Measurements from ENCODE around the gene TBXA2R. TPM values are rescaled to one million over a fixed set of nuclear protein-coding genes. Genes with fewer than 3 reads are reported as not detected.

The TBXA2R gene
- total and polyA plus RNA-seq, 2 donors from 2014 or later: 6.7 to 8.8 TPM

GRCh38 chr19:3599776-3600187 is 6.9 kb downstream of the TBXA2R start:
- TF ChIP-seq, protein P1, sequence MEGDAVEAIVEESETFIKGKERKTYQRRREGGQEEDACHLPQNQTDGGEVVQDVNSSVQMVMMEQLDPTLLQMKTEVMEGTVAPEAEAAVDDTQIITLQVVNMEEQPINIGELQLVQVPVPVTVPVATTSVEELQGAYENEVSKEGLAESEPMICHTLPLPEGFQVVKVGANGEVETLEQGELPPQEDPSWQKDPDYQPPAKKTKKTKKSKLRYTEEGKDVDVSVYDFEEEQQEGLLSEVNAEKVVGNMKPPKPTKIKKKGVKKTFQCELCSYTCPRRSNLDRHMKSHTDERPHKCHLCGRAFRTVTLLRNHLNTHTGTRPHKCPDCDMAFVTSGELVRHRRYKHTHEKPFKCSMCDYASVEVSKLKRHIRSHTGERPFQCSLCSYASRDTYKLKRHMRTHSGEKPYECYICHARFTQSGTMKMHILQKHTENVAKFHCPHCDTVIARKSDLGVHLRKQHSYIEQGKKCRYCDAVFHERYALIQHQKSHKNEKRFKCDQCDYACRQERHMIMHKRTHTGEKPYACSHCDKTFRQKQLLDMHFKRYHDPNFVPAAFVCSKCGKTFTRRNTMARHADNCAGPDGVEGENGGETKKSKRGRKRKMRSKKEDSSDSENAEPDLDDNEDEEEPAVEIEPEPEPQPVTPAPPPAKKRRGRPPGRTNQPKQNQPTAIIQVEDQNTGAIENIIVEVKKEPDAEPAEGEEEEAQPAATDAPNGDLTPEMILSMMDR (IDR thresholded peaks at IDR 0.05; ENCODE audit: borderline replicate concordance, extremely low read depth, insufficient read depth): no peak

DNA sequence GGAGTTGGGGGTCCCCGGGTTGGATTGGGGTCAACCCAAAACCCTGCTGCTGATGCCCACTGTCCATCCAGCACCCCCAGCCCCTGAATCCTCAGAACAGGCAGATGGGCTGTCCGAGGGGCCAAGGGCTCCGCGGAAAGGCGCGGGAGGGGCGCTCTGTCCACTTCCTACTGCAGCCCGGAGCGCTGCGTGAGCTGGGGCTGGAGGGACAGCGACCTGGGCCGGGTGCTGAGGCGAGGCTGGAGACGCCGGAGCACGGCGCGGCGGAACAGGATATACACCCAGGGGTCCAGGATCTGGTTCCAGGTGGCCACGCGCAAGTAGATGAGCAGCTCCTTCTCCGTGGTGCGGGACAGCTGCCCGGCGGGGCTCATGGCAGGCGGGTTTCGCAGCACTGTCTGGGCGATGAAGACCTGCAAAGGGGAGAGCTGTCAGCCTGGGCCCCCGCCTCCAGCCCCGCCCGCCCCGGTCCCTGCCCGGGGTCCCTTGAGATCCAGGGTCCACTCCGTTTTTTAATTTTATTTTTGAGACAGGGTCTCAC is 11.1 kb downstream of the TBXA2R start:
- H3K27ac ChIP-seq (ENCODE audit: low read depth in 2 of 2, low read length in 2 of 2): no peak overlapping the region
- no peaks in the 10 kb centered on the region for H3K27me3 ChIP-seq (ENCODE audit: control insufficient read depth, insufficient read depth, low read length)
- no peak for DNase-seq
- H3K36me3 ChIP-seq (ENCODE audit: control insufficient read depth in 2 of 3, insufficient read depth in 3 of 3, low read length in 3 of 3): no peaks in the 10 kb centered on the region
- intact Hi-C loops (cut with DNase I): no loop called here
- H3K9me3 ChIP-seq (ENCODE audit: control insufficient read depth in 2 of 3, insufficient read depth in 1 of 3, low read length in 3 of 3): no peaks in the 10 kb centered on the region
- no peak overlapping the region for H3K9ac ChIP-seq (ENCODE audit: low read length in 3 of 3)
- no peaks in the 10 kb centered on the region for H3K4me1 ChIP-seq (ENCODE audit: control insufficient read depth in 2 of 3, insufficient read depth in 2 of 3, low read depth in 1 of 3, low read length in 3 of 3)
- H3K4me3 ChIP-seq (ENCODE audit: low read length in 3 of 3): no peak overlapping the region
- no peak for FAIRE-seq
- TF ChIP-seq, protein P1 (IDR thresholded peaks at IDR 0.05; ENCODE audit: borderline replicate concordance, extremely low read depth, insufficient read depth): no peak

More at GRCh38 chr19:3599776-3600187, 6.9 kb downstream of the TBXA2R start:
- Histone ChIP-seq H3K9me3 (ENCODE audit: control insufficient read depth in 2 of 3, insufficient read depth in 1 of 3, low read length in 3 of 3) (no peaks in the 10 kb centered on the region), H3K27ac (ENCODE audit: low read depth in 2 of 2, low read length in 2 of 2) (no peak overlapping the region), H3K4me1 (ENCODE audit: control insufficient read depth in 2 of 3, insufficient read depth in 2 of 3, low read depth in 1 of 3, low read length in 3 of 3) (peaks cover 0 to 11% (median 8%) of the 10 kb centered on the region in 3 donors), H3K27me3 (ENCODE audit: control insufficient read depth, insufficient read depth, low read length) (no peaks in the 10 kb centered on the region), H3K4me3 (ENCODE audit: low read length in 3 of 3) (no peak overlapping the region), H3K9ac (ENCODE audit: low read length in 3 of 3) (no peak overlapping the region), H3K36me3 (ENCODE audit: control insufficient read depth in 2 of 3, insufficient read depth in 3 of 3, low read length in 3 of 3) (no peaks in the 10 kb centered on the region)
- no peak for DNase-seq
- intact Hi-C loops (cut with DNase I): no loop called here
- FAIRE-seq: no peak

- Histone ChIP-seq H3K9me3 (ENCODE audit: control insufficient read depth in 2 of 3, insufficient read depth in 1 of 3, low read length in 3 of 3) (no peaks in the 10 kb centered on the region), H3K4me3 (ENCODE audit: low read length in 3 of 3) (no peak overlapping the region), H3K27ac (ENCODE audit: low read depth in 2 of 2, low read length in 2 of 2) (no peak overlapping the region), H3K27me3 (ENCODE audit: control insufficient read depth, insufficient read depth, low read length) (no peaks in the 10 kb centered on the region), H3K9ac (ENCODE audit: low read length in 3 of 3) (no peak overlapping the region), H3K36me3 (ENCODE audit: control insufficient read depth in 2 of 3, insufficient read depth in 3 of 3, low read length in 3 of 3) (no peaks in the 10 kb centered on the region), H3K4me1 (ENCODE audit: control insufficient read depth in 2 of 3, insufficient read depth in 2 of 3, low read depth in 1 of 3, low read length in 3 of 3) (no peaks in the 10 kb centered on the region)
- intact Hi-C loops (cut with DNase I): no loop called here
- DNase-seq (no peak), FAIRE-seq (no peak)
- TF ChIP-seq, protein P1 (IDR thresholded peaks at IDR 0.05; ENCODE audit: borderline replicate concordance, extremely low read depth, insufficient read depth): no peak
These were observed 13.5 kb downstream of the TBXA2R start for GRCh38 chr19:3593156-3593555.
